Kidney epithelial cell (primary cell): ENCODE data around the gene BPIFB1. TPM values are rescaled to one million over a fixed set of nuclear protein-coding genes. Genes with fewer than 3 reads are reported as not detected.

Experiments used
- DNase-seq: peaks from one replicate; pipeline ENCODE4 v3.0.0-alpha.2; 2010; ENCODE audit warnings: low read depth
- H3K27me3 ChIP-seq: 2 replicates; pipeline ENCODE4 v1.6.0; 2011; ENCODE audit warnings: low read length; ENCODE audit not compliant: control insufficient read depth, insufficient read depth
- H3K36me3 ChIP-seq: 2 replicates; pipeline ENCODE4 v1.5.1; 2011; ENCODE audit warnings: low read length; ENCODE audit not compliant: control insufficient read depth, insufficient read depth
- H3K4me3 ChIP-seq: 2 replicates; pipeline ENCODE4 v1.5.1; 2011; ENCODE audit warnings: low read depth, mild to moderate bottlenecking, control low read depth, low read length
- CTCF ChIP-seq: IDR thresholded peaks from 2 replicates; pipeline ENCODE4 v1.5.1; 2011; ENCODE audit warnings: mild to moderate bottlenecking, moderate library complexity, low read length, control low read depth, inconsistent platforms; ENCODE audit not compliant: insufficient read depth, poor library complexity, severe bottlenecking
- total RNA-seq: library from RNA; depleted of rRNA; stranded (reverse); fragments of >200 nt; gene quantifications from 2 replicates; pipeline ENCODE4 v1.2.3, GENCODE V29; 2015

BPIFB1 gene
- total RNA-seq, 1 donor from 2014 or later, result not detected

- Histone ChIP-seq H3K4me3 (no peak overlapping the region), H3K27me3 (peaks cover 3% of the 10 kb centered on the region), H3K36me3 (no peaks in the 10 kb centered on the region)
- DNase-seq, result no peak
- no peak for TF ChIP-seq CTCF
Measured at GRCh38 chr20:33301192-33301930, 18.3 kb downstream of the BPIFB1 start.

- H3K27me3 ChIP-seq, result no peaks in the 10 kb centered on the region
- H3K36me3 ChIP-seq, result no peaks in the 10 kb centered on the region
- no peak overlapping the region for H3K4me3 ChIP-seq
- no peak for DNase-seq
- TF ChIP-seq CTCF, result no peak
Measured at GRCh38 chr20:33303595-33303994, 20.6 kb downstream of the BPIFB1 start.

GRCh38 chr20:33304046-33304445 lies 21.0 kb downstream of the BPIFB1 start:
- Histone ChIP-seq H3K4me3 (no peak overlapping the region), H3K36me3 (no peaks in the 10 kb centered on the region), H3K27me3 (no peaks in the 10 kb centered on the region)
- no peak for TF ChIP-seq CTCF
- no peak for DNase-seq

- no peak for DNase-seq
- no peak overlapping the region for H3K4me3 ChIP-seq
- H3K36me3 ChIP-seq, result no peaks in the 10 kb centered on the region
- H3K27me3 ChIP-seq, result no peaks in the 10 kb centered on the region
- no peak for TF ChIP-seq CTCF
Measured at GRCh38 chr20:33305589-33306057, 22.6 kb downstream of the BPIFB1 start.

GRCh38 chr20:33306228-33306627 lies 23.2 kb downstream of the BPIFB1 start:
- H3K4me3 ChIP-seq, result no peak overlapping the region
- no peak for DNase-seq
- TF ChIP-seq CTCF, result no peak

GRCh38 chr20:33306807-33307206 lies 23.8 kb downstream of the BPIFB1 start:
- H3K27me3 ChIP-seq, result no peaks in the 10 kb centered on the region
- no peak for DNase-seq
- no peak for TF ChIP-seq CTCF
- H3K36me3 ChIP-seq, result no peaks in the 10 kb centered on the region
- H3K4me3 ChIP-seq, result no peak overlapping the region

More at GRCh38 chr20:33306228-33306627, 23.2 kb downstream of the BPIFB1 start:
- no peaks in the 10 kb centered on the region for H3K36me3 ChIP-seq
- H3K27me3 ChIP-seq, result no peaks in the 10 kb centered on the region
